HepG2 (cell line): ENCODE measurements around the gene AMBRA1.

Source experiments
- CHD4 ChIP-seq: fragments of 200-600 bp; sonication (generic); IDR thresholded peaks from 2 replicates; pipeline ENCODE4 v1.7.0; 2017; ENCODE audit warnings: mild to moderate bottlenecking, low read length, borderline replicate concordance
- CTCF ChIP-seq: sonication (generic); formaldehyde crosslinking; IDR thresholded peaks from 2 replicates; pipeline ENCODE4 v1.5.0; 2020; ENCODE audit warnings: mild to moderate bottlenecking, missing genetic modification reagents, moderate library complexity
- ZBTB2 ChIP-seq: sonication (generic); formaldehyde crosslinking; IDR thresholded peaks from 2 replicates; pipeline ENCODE4 v1.8.0; 2022; ENCODE audit warnings: low read depth, missing genetic modification reagents
- ZNF710 ChIP-seq: sonication (generic); formaldehyde crosslinking; IDR thresholded peaks from 2 replicates; pipeline ENCODE4 v1.5.0; 2020; ENCODE audit warnings: mild to moderate bottlenecking, missing genetic modification reagents, borderline replicate concordance
- ZNF839 ChIP-seq: sonication (generic); formaldehyde crosslinking; IDR thresholded peaks from 2 replicates; pipeline ENCODE4 v1.4.0; 2020; ENCODE audit warnings: missing genetic modification reagents, mild to moderate bottlenecking, borderline replicate concordance

GRCh38 chr11:46478196-46478595 is 115.6 kb downstream of the AMBRA1 start:
- TF ChIP-seq ZBTB2: no peak
- no peak for TF ChIP-seq CTCF (CRISPR knock-in tag)
- no peak for TF ChIP-seq ZNF839 (CRISPR knock-in tag)
- no peak for TF ChIP-seq ZNF710 (CRISPR knock-in tag)
- TF ChIP-seq CHD4: no peak
